MCF 10A (cell line): ENCODE measurements around the gene TACR3. TPM values are rescaled to one million over a fixed set of nuclear protein-coding genes. Genes with fewer than 3 reads are reported as not detected.
"Not testable (repeated sequence)": the region's sequence is repeated elsewhere in the genome, so short reads cannot be mapped to it uniquely, and the experiment has no call there.

Experiments used
- BruUV-seq: library from RNA; stranded (reverse); fragments of 400-500 nt; replicated peaks from 2 replicates; lab custom pipeline; 2021; lab: Mats Ljungman, UMichigan
- CTCF ChIA-PET: fragments of 300-600 bp; sonication (Branson Sonifier 250); formaldehyde crosslinking; extraction: SDS; loops from one replicate; lab custom pipeline; 2021; ENCODE audit warnings: antibody characterized with exemption, inconsistent platforms; lab: Yijun Ruan, JAX
- POLR2A ChIA-PET: fragments of 300-600, 350-650 bp; sonication (Branson Sonifier 250); formaldehyde crosslinking; extraction: SDS; loops from one replicate; lab custom pipeline; 2020; ENCODE audit warnings: antibody characterized with exemption, inconsistent platforms; lab: Yijun Ruan, JAX
- DNase-seq: peaks from one replicate; pipeline ENCODE4 v3.0.0-alpha.2; 2018; ENCODE audit not compliant: unreplicated experiment
- H3K27ac Mint-ChIP-seq: one replicate; pipeline ENCODE4 v1.8.0; 2022; ENCODE audit warnings: mild to moderate bottlenecking, low read depth, mixed read lengths; ENCODE audit not compliant: unreplicated experiment
- H3K27me3 Mint-ChIP-seq: one replicate; pipeline ENCODE4 v1.8.0; 2022; ENCODE audit warnings: mixed read lengths; ENCODE audit not compliant: insufficient read depth, unreplicated experiment
- H3K36me3 Mint-ChIP-seq: one replicate; pipeline ENCODE4 v1.8.0; 2022; ENCODE audit warnings: mild to moderate bottlenecking, moderate library complexity, mixed read lengths; ENCODE audit not compliant: insufficient read depth, unreplicated experiment
- H3K4me1 Mint-ChIP-seq: one replicate; pipeline ENCODE4 v1.8.0; 2022; ENCODE audit warnings: mixed read lengths; ENCODE audit not compliant: insufficient read depth, unreplicated experiment
- H3K4me3 Mint-ChIP-seq: one replicate; pipeline ENCODE4 v1.8.0; 2022; ENCODE audit warnings: mild to moderate bottlenecking, moderate library complexity, mixed read lengths; ENCODE audit not compliant: unreplicated experiment
- H3K9me3 Mint-ChIP-seq: one replicate; pipeline ENCODE4 v1.8.0; 2022; ENCODE audit warnings: mixed read lengths; ENCODE audit not compliant: unreplicated experiment
- intact Hi-C: fragments of 100-400 bp; cut with micrococcal nuclease; formaldehyde crosslinking; loops from 2 replicates; pipeline ENCODE4 v1.14.1; 2022
- total RNA-seq: library from RNA; stranded (reverse); gene quantifications from 2 replicates; pipeline ENCODE4 v1.2.3, GENCODE V29; 2022
- TF ChIP-seq, protein P1 (sequence below): fragments of 200-600 bp; IDR thresholded peaks from one replicate; pipeline ENCODE4 v1.8.0; 2022; ENCODE audit warnings: antibody characterized with exemption, mild to moderate bottlenecking; ENCODE audit not compliant: unreplicated experiment

TACR3 gene
- total RNA-seq, 1 experiment from 2014 or later, result not detected

GRCh38 chr4:103753868-103754653, 34.3 kb upstream of the TACR3 start:
- TF ChIP-seq, protein P1, sequence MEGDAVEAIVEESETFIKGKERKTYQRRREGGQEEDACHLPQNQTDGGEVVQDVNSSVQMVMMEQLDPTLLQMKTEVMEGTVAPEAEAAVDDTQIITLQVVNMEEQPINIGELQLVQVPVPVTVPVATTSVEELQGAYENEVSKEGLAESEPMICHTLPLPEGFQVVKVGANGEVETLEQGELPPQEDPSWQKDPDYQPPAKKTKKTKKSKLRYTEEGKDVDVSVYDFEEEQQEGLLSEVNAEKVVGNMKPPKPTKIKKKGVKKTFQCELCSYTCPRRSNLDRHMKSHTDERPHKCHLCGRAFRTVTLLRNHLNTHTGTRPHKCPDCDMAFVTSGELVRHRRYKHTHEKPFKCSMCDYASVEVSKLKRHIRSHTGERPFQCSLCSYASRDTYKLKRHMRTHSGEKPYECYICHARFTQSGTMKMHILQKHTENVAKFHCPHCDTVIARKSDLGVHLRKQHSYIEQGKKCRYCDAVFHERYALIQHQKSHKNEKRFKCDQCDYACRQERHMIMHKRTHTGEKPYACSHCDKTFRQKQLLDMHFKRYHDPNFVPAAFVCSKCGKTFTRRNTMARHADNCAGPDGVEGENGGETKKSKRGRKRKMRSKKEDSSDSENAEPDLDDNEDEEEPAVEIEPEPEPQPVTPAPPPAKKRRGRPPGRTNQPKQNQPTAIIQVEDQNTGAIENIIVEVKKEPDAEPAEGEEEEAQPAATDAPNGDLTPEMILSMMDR, result no peak
- Mint-ChIP-seq H3K27me3 (no peaks in the 10 kb centered on the region), H3K4me1 (peaks cover 7% of the 10 kb centered on the region), H3K27ac (peak overlapping the region; percentile 81), H3K4me3 (no peak overlapping the region), H3K36me3 (no peaks in the 10 kb centered on the region), H3K9me3 (no peaks in the 10 kb centered on the region)
- ChIA-PET POLR2A (no interaction called here), CTCF (interaction anchor here (0.6 to 0.8 kb wide), 2 partner anchors 12 to 291 kb away, joined by 3 to 4 read pairs; no protein-coding TSS in a partner anchor)
- peak; percentile 5 for DNase-seq
- intact Hi-C loops, result no loop called here
- BruUV-seq, result no TSS peak

DNA sequence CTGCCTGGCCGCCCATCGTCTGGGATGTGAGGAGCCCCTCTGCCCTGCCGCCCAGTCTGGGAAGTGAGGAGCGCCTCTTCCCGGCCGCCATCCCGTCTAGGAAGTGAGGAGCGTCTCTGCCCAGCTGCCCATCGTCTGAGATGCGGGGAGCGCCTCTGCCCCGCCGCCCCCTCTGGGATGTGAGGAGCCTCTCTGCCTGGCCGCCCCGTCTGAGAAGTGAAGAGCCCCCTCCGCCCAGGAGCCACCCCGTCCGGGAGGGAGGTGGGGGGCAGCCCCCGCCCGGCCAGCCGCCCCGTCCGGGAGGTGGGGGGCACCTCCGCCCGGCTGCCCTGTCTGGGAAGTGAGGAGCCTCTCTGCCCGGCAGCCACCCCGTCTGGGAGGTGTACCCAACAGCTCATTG, 3.4 kb upstream of the TACR3 start:
- CTCF ChIA-PET, result interaction anchor here (0.6 to 0.7 kb wide), 2 partner anchors 44 to 442 kb away, joined by 3 read pairs; no protein-coding TSS in a partner anchor
- intact Hi-C loops, H3K4me3 Mint-ChIP-seq, H3K36me3 Mint-ChIP-seq, BruUV-seq, H3K27ac Mint-ChIP-seq, H3K4me1 Mint-ChIP-seq, H3K27me3 Mint-ChIP-seq, DNase-seq, H3K9me3 Mint-ChIP-seq, POLR2A ChIA-PET: not testable (repeated sequence)

DNA sequence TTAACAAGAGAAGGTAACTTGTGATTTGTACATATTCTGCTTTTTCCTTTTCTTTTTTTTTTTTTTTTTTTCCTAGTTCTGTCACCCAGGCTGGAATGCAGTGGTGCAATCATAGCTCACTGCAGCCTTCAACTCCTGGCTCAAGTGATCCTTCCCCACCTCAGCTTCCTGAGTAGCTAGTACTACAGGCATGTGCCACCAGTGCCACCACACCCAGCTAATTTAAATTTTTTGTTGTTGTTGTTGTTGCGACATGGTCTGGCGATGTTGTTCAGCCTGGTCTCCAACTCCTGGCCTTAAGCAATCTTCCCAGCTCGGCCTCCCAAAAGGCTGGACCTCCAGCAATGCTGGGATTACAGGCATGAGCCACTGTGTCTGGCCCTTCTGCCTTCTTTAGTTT, 1.5 kb upstream of the TACR3 start:
- no TSS peak for BruUV-seq
- intact Hi-C loops, result no loop called here
- Mint-ChIP-seq H3K4me3 (no peak overlapping the region), H3K27me3 (no peaks in the 10 kb centered on the region), H3K27ac (no peak overlapping the region), H3K4me1 (peaks cover 5% of the 10 kb centered on the region), H3K9me3 (no peaks in the 10 kb centered on the region), H3K36me3 (no peaks in the 10 kb centered on the region)
- TF ChIP-seq, protein P1, result no peak
- ChIA-PET POLR2A (no interaction called here), CTCF (interaction anchor here (0.6 kb wide), 1 partner anchor 1738 kb away, joined by 4 read pairs; no protein-coding TSS in a partner anchor)
- DNase-seq, result peak; percentile 52

DNA sequence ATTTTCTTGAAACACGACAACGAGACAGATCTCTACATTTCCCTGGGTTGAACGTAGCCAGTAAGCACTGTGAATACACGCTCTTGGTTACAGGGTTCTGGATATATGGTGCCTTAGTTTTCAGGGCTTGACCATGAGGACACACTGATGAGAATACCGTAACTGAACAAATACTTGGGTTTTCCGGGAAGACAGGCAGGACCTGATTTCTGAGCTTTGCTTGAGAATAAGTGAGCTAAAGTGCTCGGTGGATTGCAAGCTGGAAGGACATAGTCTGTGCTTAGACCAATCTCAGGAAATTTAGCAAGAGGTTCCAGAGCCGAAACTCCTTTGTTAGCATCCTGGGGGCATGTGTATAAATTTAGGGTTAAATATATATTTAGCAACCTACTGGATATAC, 876 bp upstream of the TACR3 start:
- Mint-ChIP-seq H3K9me3 (no peaks in the 10 kb centered on the region), H3K27ac (no peak overlapping the region), H3K4me1 (peaks cover 5% of the 10 kb centered on the region), H3K36me3 (no peaks in the 10 kb centered on the region), H3K4me3 (no peak overlapping the region), H3K27me3 (no peaks in the 10 kb centered on the region)
- BruUV-seq, result no TSS peak
- no peak for DNase-seq
- TF ChIP-seq, protein P1, result no peak
- POLR2A ChIA-PET, result interaction anchor here (0.6 kb wide), 1 partner anchor 34 kb away, joined by 3 read pairs; no protein-coding TSS in a partner anchor
- CTCF ChIA-PET, result no interaction called here
- intact Hi-C loops, result no loop called here
